ENCODE data around the gene KLHDC7A.
"Not testable (repeated sequence)": the region's sequence is repeated elsewhere in the genome, so short reads cannot be mapped to it uniquely, and the experiment has no call there.

The KLHDC7A gene

GRCh38 chr1:18480315-18481189 lies at the start of gene KLHDC7A:
TSS of gene KLHDC7A (plus strand) at chr1:18480930. CDS start at chr1:18480982, 52 bp downstream.
- no peak for DNase-seq (ENCODE audit: low read depth in 2 of 3, low spot score in 1 of 3)

- DNase-seq (ENCODE audit: low read depth in 2 of 3, low spot score in 1 of 3), result no peak
These were observed 46.7 kb upstream of the KLHDC7A start for GRCh38 chr1:18434041-18434440.

GRCh38 chr1:18440385-18441226 lies 40.1 kb upstream of the KLHDC7A start:
- DNase-seq (ENCODE audit: low read depth in 2 of 3, low spot score in 1 of 3), result no peak

GRCh38 chr1:18443587-18444520 lies 36.9 kb upstream of the KLHDC7A start:
- DNase-seq (ENCODE audit: low read depth in 2 of 3, low spot score in 1 of 3), result no peak

- no peak for DNase-seq (ENCODE audit: low read depth in 2 of 3, low spot score in 1 of 3)
These were observed 36.2 kb upstream of the KLHDC7A start for GRCh38 chr1:18444563-18444962.

- DNase-seq (ENCODE audit: low read depth in 2 of 3, low spot score in 1 of 3), result no peak
These were observed 34.0 kb upstream of the KLHDC7A start for GRCh38 chr1:18446751-18447150.

- DNase-seq (ENCODE audit: low read depth in 2 of 3, low spot score in 1 of 3), result no peak
These were observed 33.1 kb upstream of the KLHDC7A start for GRCh38 chr1:18447509-18448220.

GRCh38 chr1:18448889-18449288 lies 31.8 kb upstream of the KLHDC7A start:
- DNase-seq (ENCODE audit: low read depth in 2 of 3, low spot score in 1 of 3), result no peak

- DNase-seq (ENCODE audit: low read depth in 2 of 3, low spot score in 1 of 3), result no peak
These were observed 28.2 kb upstream of the KLHDC7A start for GRCh38 chr1:18452550-18452949.

GRCh38 chr1:18458133-18459092 lies 22.3 kb upstream of the KLHDC7A start:
- no peak for DNase-seq (ENCODE audit: low read depth in 2 of 3, low spot score in 1 of 3)

GRCh38 chr1:18461656-18462055 lies 19.1 kb upstream of the KLHDC7A start:
- no peak for DNase-seq (ENCODE audit: low read depth in 2 of 3, low spot score in 1 of 3)

- DNase-seq (ENCODE audit: low read depth in 2 of 3, low spot score in 1 of 3), result not testable (repeated sequence)
These were observed 18.2 kb upstream of the KLHDC7A start for GRCh38 chr1:18462517-18462916.

- no peak for DNase-seq (ENCODE audit: low read depth in 2 of 3, low spot score in 1 of 3)
These were observed 17.7 kb upstream of the KLHDC7A start for GRCh38 chr1:18463063-18463462.

- DNase-seq (ENCODE audit: low read depth in 2 of 3, low spot score in 1 of 3), result no peak
These were observed 16.6 kb upstream of the KLHDC7A start for GRCh38 chr1:18463984-18464664.

GRCh38 chr1:18464665-18465050 lies 16.1 kb upstream of the KLHDC7A start:
- no peak for DNase-seq (ENCODE audit: low read depth in 2 of 3, low spot score in 1 of 3)

- DNase-seq (ENCODE audit: low read depth in 2 of 3, low spot score in 1 of 3), result no peak
These were observed 14.1 kb upstream of the KLHDC7A start for GRCh38 chr1:18466676-18467075.

GRCh38 chr1:18468570-18468969 lies 12.2 kb upstream of the KLHDC7A start:
- no peak for DNase-seq (ENCODE audit: low read depth in 2 of 3, low spot score in 1 of 3)

- DNase-seq (ENCODE audit: low read depth in 2 of 3, low spot score in 1 of 3), result no peak
These were observed 11.2 kb upstream of the KLHDC7A start for GRCh38 chr1:18469514-18469913.

Measured in stimulated activated CD4-positive, alpha-beta T cell treated with anti-CD3 and anti-CD28 coated beads, Interleukin-12 subunit alpha, Interleukin-12 subunit beta, amount 100 ng/mL, for 48 hours (primary cell).